Measurements from ENCODE around the gene TRIM27. TPM values are rescaled to one million over a fixed set of nuclear protein-coding genes. Genes with fewer than 3 reads are reported as not detected.

The TRIM27 gene
- total RNA-seq, 1 experiment from 2014 or later = 76.2 TPM

Small RNA genes within 50 kb of the gene (small RNA-seq; reads per million reads assigned to genes)
- 0 reads per million in 2 experiments for gene RNU6-930P

Other genes with a start within 250 kb of the TRIM27 start
- not detected in 2 replicates for gene ZNF311, start 81.3 kb upstream of the TRIM27 start, total RNA-seq (2014; rRNA removed; shearing (Covaris generic))
- gene OR2W1, start 121.2 kb upstream of the TRIM27 start, total RNA-seq (2014; rRNA removed; shearing (Covaris generic)) = not detected in 2 replicates
- not detected in 2 replicates for gene OR2B3, start 163.3 kb upstream of the TRIM27 start, total RNA-seq (2014; rRNA removed; shearing (Covaris generic))
- gene OR2J1, start 175.5 kb upstream of the TRIM27 start, total RNA-seq (2014; rRNA removed; shearing (Covaris generic)) = not detected in 2 replicates
- not detected in 2 replicates for gene OR2J3, start 184.1 kb upstream of the TRIM27 start, total RNA-seq (2014; rRNA removed; shearing (Covaris generic))
- not detected in 2 replicates for gene OR2J2, start 246.9 kb upstream of the TRIM27 start, total RNA-seq (2014; rRNA removed; shearing (Covaris generic))

All from SK-MEL-5 (cell line).